GM18858 (cell line): Measurements from ENCODE around the gene AATK.

Experiments used
- ATAC-seq: cut with Tn5 transposase; IDR thresholded peaks from one replicate; pipeline ENCODE4 v1.9.1; 2021; ENCODE audit not compliant: unreplicated experiment

AATK gene

GRCh38 chr17:81075307-81075706, 90.7 kb downstream of the AATK start:
- ATAC-seq = no peak

- ATAC-seq = no peak
These were observed 91.1 kb downstream of the AATK start for GRCh38 chr17:81074875-81075274.

GRCh38 chr17:81073967-81074839, 91.8 kb downstream of the AATK start:
- no peak for ATAC-seq

- ATAC-seq = no peak
These were observed 94.0 kb downstream of the AATK start for GRCh38 chr17:81071761-81072741.

- ATAC-seq = no peak
These were observed 95.3 kb downstream of the AATK start for GRCh38 chr17:81070541-81071246.

GRCh38 chr17:81069135-81069645, 96.8 kb downstream of the AATK start:
- no peak for ATAC-seq

GRCh38 chr17:81068411-81069134, 97.4 kb downstream of the AATK start:
- ATAC-seq = no peak

GRCh38 chr17:81067391-81067811, 98.6 kb downstream of the AATK start:
- no peak for ATAC-seq
